DMS53 (cell line): ENCODE results near the gene SLAIN2.
"Not testable (repeated sequence)": the region's sequence is repeated elsewhere in the genome, so short reads cannot be mapped to it uniquely, and the experiment has no call there.

ENCODE experiments used
- DNase-seq: peaks from one replicate; lab custom pipeline; 2025; lab: John Stamatoyannopoulos, UW

SLAIN2 gene

GRCh38 chr4:48445704-48446103 is 104.4 kb downstream of the SLAIN2 start:
- DNase-seq: peak; percentile 66

- no peak for DNase-seq
Observed at GRCh38 chr4:48446642-48447041, 105.3 kb downstream of the SLAIN2 start.

- DNase-seq: no peak
Observed at GRCh38 chr4:48449151-48449550, 107.8 kb downstream of the SLAIN2 start.

DNA sequence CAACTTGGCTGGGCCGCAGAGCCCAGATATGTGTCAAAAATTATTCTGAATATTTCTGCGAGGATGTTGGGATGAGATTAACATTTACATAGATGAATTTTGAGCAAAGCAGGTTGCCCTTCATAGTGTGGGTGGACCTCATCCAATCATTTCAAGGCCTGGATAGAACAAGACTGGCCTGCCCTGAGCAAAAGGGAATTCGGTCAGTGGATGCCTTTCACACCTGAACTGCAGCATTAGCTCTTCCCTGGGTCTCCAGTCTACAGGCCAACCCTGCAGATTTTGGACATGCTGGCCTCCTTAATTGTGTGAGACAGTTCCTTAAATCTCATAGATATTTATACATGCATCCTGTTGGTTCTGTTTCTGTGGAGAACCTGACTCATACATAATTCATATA is 109.4 kb downstream of the SLAIN2 start:
- DNase-seq: no peak

GRCh38 chr4:48451656-48452055 is 110.3 kb downstream of the SLAIN2 start:
- DNase-seq: not testable (repeated sequence)

DNA sequence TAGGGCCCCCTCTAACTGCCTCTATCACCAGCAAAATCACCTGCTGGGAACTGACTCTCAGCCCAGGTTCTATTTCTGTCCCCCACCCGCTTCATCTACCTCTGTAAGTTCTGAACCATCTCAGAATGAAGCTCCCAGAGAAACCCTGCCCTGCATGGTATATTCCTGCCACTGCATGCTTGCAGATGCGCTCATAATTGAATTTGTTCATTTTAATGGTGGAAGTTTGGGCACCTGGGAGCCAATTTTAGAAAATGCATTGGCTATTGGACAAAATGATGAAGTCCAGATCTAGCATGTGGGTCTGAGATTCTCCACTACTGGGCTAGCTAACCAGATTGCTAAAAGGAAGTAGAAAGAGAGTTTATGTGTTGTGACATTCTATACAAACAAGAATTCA is 113.3 kb downstream of the SLAIN2 start:
- no peak for DNase-seq

- no peak for DNase-seq
Observed at GRCh38 chr4:48461000-48461399, 119.7 kb downstream of the SLAIN2 start.

- DNase-seq: no peak
Observed at GRCh38 chr4:48462363-48462762, 121.0 kb downstream of the SLAIN2 start.

- no peak for DNase-seq
Observed at GRCh38 chr4:48467442-48467841, 126.1 kb downstream of the SLAIN2 start.

- DNase-seq: no peak
Observed at GRCh38 chr4:48467891-48468290, 126.6 kb downstream of the SLAIN2 start.

- no peak for DNase-seq
Observed at GRCh38 chr4:48470137-48470536, 128.8 kb downstream of the SLAIN2 start.

DNA sequence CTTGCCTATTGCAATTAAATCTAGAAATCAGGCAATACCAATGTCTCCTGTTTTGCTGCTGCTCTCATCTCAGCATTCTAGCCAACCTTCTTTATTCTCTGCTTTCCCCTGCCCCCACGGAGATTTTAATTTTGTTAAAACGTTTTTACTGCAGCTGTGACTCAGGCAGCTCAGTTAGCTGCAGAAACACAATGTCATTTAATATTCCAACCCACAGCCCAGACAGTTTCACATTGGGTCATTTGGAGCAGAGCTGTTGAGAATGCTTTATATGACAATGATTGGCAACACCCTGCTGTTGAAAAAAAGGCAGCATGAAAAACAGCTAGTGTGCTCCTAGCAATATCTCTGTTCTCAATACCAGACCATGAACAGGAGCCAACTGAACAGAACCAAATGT is 129.2 kb downstream of the SLAIN2 start:
- no peak for DNase-seq

DNA sequence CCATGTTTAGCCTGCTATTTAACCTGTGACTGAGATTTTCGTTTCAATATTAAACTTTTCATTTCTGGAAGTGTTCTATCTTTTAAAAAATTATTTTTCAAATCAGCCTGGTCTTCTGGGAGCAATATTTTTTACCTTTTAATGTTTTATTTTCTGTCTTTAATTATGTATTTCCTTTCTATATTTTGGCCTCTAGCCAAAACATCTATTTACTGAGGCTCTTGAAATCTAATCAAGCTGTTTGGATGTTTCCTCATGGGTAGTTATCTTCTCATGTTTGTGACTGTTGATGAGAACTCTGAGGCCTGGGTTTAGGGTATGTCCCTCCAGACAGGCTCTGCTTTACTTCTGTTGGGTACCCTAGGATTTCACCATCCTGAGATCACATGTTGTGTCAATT is 131.5 kb downstream of the SLAIN2 start:
- peak; percentile 44 for DNase-seq

- DNase-seq: no peak
Observed at GRCh38 chr4:48475770-48476169, 134.4 kb downstream of the SLAIN2 start.
